Tibial nerve (tissue), 3 donors: ENCODE results near the gene NSMCE4A.

Experiments used
- POLR2A ChIP-seq, 2 donors: fragments of 450-650 bp; IDR thresholded peaks; one replicate each; pipeline ENCODE4 v1.6.1; 2017; ENCODE audit warnings: antibody characterized with exemption in 2 of 2, mild to moderate bottlenecking in 2 of 2, moderate library complexity in 2 of 2
- TF ChIP-seq, protein P1 (sequence below), 5 experiments: fragments of 200-600 bp in 3 of 5; fragments of 450-650 bp in 2 of 5; sonication (generic) in 3 of 5; IDR thresholded peaks; one replicate each; pipeline ENCODE4 v1.5.1; 2016 to 2019; ENCODE audit warnings: antibody characterized with exemption in 5 of 5, mild to moderate bottlenecking in 3 of 5, moderate library complexity in 2 of 5

DNA sequence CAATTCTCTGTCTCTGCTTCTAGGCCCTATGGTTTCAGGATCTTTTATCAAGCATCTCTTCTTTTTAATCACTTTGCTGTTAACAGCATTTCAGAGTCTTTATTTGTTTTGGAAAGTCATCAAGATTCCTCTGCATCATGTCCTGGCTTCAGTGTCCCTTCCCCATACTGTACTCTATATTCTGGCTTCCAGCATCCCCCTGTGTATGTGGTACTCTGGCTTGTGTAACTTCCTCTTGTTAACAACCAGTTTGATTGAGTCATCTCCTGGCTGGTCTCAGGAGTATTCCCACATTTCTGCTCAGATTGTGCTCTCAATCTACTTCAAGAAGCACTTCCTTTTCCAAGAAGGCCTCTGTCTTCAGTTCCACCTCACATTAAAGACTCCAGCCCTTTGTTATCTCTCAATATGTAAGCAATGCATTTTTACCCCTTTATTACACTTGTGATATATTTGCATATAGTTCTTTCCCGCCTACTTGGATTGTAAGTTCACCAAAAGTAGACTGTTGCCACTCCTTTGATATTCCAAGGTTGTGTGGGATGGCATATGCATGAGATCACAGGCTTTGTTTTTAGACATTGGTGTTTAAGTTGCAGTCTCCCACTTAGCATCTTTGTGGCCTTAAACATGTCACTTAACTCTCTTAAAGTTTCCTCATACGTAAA, 32.1 kb downstream of the NSMCE4A start:
- TF ChIP-seq, protein P1, sequence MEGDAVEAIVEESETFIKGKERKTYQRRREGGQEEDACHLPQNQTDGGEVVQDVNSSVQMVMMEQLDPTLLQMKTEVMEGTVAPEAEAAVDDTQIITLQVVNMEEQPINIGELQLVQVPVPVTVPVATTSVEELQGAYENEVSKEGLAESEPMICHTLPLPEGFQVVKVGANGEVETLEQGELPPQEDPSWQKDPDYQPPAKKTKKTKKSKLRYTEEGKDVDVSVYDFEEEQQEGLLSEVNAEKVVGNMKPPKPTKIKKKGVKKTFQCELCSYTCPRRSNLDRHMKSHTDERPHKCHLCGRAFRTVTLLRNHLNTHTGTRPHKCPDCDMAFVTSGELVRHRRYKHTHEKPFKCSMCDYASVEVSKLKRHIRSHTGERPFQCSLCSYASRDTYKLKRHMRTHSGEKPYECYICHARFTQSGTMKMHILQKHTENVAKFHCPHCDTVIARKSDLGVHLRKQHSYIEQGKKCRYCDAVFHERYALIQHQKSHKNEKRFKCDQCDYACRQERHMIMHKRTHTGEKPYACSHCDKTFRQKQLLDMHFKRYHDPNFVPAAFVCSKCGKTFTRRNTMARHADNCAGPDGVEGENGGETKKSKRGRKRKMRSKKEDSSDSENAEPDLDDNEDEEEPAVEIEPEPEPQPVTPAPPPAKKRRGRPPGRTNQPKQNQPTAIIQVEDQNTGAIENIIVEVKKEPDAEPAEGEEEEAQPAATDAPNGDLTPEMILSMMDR (IDR thresholded peaks at IDR 0.05): no peak
- TF ChIP-seq POLR2A (IDR thresholded peaks at IDR 0.05): no peak
